ENCODE results near the gene PLOD1. TPM values are rescaled to one million over a fixed set of nuclear protein-coding genes. Genes with fewer than 3 reads are reported as not detected.
A peak's percentile ranks its signal among the peaks of the same experiment; 100 is the strongest.

The PLOD1 gene
- polyA plus RNA-seq, 1 experiment, result 314 TPM

DNA sequence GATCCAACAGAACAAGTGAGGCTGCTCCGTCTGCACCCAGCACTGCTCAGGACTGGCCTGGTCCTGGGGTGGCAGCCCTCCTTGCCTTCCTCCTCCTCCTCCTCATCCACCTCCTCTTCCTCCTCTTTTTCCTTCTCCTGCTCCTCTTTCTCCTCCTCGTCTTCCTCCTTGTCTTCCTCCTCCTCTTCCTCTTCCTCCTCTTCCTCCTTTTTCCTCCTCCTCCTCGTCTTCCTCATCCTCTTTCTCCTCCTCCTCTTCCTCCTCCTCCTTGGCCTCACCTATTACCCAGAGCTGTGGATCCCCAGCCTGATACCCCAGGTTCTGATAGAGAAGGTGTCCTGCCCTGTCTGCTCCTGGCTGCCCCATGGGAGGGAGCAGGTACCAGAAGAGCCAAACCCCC, 29.1 kb downstream of the PLOD1 start:
- TF ChIP-seq, protein P1, sequence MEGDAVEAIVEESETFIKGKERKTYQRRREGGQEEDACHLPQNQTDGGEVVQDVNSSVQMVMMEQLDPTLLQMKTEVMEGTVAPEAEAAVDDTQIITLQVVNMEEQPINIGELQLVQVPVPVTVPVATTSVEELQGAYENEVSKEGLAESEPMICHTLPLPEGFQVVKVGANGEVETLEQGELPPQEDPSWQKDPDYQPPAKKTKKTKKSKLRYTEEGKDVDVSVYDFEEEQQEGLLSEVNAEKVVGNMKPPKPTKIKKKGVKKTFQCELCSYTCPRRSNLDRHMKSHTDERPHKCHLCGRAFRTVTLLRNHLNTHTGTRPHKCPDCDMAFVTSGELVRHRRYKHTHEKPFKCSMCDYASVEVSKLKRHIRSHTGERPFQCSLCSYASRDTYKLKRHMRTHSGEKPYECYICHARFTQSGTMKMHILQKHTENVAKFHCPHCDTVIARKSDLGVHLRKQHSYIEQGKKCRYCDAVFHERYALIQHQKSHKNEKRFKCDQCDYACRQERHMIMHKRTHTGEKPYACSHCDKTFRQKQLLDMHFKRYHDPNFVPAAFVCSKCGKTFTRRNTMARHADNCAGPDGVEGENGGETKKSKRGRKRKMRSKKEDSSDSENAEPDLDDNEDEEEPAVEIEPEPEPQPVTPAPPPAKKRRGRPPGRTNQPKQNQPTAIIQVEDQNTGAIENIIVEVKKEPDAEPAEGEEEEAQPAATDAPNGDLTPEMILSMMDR (IDR thresholded peaks at IDR 0.05; ENCODE audit: low read depth, low read length), result no peak
- H3K27ac ChIP-seq (ENCODE audit: low read depth, low read length), result no peak overlapping the region
- no peak for DNase-seq (ENCODE audit: low read depth, low spot score)
- POLR2A ChIA-PET, result interaction anchor here (1.0 kb wide), 1 partner anchor 54 kb away, joined by 3 read pairs; no protein-coding TSS in a partner anchor
- H3K27me3 ChIP-seq (ENCODE audit: control insufficient read depth, insufficient read depth, low read length), result no peaks in the 10 kb centered on the region
- H3K4me3 ChIP-seq (ENCODE audit: low read depth, low read length), result no peak overlapping the region
- CTCF ChIA-PET, result no interaction called here
- H3K9me3 ChIP-seq (ENCODE audit: control insufficient read depth, insufficient read depth, low read length), result no peaks in the 10 kb centered on the region

DNA sequence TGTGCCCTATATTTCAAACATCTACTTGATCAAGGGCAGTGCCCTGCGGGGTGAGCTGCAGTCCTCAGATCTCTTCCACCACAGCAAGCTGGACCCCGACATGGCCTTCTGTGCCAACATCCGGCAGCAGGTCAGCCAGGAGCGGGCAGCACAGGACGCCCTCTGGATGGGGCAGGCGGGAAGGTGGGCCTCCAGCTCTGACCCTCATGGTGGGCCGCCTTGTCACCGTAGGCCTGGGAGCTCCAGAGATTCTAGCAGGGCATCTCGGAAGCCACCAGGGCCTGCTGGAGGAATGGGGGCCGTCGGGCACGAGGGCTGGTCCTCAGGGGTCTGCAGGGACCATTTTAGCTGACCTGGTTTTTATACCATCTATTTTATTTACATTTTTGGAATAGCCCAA, 30.1 kb downstream of the PLOD1 start:
- DNase-seq (ENCODE audit: low read depth, low spot score), result no peak
- no peak overlapping the region for H3K27ac ChIP-seq (ENCODE audit: low read depth, low read length)
- ChIA-PET POLR2A (no interaction called here), CTCF (no interaction called here)
- TF ChIP-seq, protein P1 (IDR thresholded peaks at IDR 0.05; ENCODE audit: low read depth, low read length), result no peak
- H3K4me3 ChIP-seq (ENCODE audit: low read depth, low read length), result no peak overlapping the region
- H3K9me3 ChIP-seq (ENCODE audit: control insufficient read depth, insufficient read depth, low read length), result no peaks in the 10 kb centered on the region
- H3K27me3 ChIP-seq (ENCODE audit: control insufficient read depth, insufficient read depth, low read length), result no peaks in the 10 kb centered on the region

DNA sequence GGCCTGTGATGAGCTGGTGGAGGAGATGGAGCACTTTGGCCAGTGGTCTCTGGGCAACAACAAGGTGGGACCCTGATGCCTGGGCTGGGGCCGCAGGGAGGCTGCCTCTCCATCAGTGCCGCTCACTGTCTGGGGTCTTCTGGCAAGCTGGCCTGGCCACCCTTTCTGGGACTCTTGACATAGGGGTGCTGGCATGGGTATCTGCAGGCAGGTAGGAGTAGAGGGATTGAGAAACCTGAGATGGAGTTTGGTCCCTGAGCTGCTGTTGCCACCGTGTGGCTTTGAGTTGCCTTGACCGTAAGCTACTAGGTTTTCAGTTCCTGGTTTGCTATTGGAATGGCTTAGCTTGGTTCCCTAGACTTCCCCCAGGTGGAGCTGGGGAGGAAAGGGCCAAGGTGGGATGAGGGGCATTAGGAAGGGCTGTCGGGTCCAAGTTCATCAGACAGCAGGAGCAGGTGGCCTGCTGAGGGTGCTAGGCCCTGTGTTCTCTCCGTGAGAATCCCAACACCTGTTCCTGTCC, 32.6 kb downstream of the PLOD1 start:
- H3K27ac ChIP-seq (ENCODE audit: low read depth, low read length), result no peak overlapping the region
- H3K4me3 ChIP-seq (ENCODE audit: low read depth, low read length), result no peak overlapping the region
- CTCF ChIA-PET, result no interaction called here
- no peaks in the 10 kb centered on the region for H3K27me3 ChIP-seq (ENCODE audit: control insufficient read depth, insufficient read depth, low read length)
- POLR2A ChIA-PET, result interaction anchor here (2.0 kb wide), 1 partner anchor 58 kb away, joined by 11 read pairs; no protein-coding TSS in a partner anchor
- H3K9me3 ChIP-seq (ENCODE audit: control insufficient read depth, insufficient read depth, low read length), result no peaks in the 10 kb centered on the region
- TF ChIP-seq, protein P1 (IDR thresholded peaks at IDR 0.05; ENCODE audit: low read depth, low read length), result peak; percentile 41
- DNase-seq (ENCODE audit: low read depth, low spot score), result no peak

DNA sequence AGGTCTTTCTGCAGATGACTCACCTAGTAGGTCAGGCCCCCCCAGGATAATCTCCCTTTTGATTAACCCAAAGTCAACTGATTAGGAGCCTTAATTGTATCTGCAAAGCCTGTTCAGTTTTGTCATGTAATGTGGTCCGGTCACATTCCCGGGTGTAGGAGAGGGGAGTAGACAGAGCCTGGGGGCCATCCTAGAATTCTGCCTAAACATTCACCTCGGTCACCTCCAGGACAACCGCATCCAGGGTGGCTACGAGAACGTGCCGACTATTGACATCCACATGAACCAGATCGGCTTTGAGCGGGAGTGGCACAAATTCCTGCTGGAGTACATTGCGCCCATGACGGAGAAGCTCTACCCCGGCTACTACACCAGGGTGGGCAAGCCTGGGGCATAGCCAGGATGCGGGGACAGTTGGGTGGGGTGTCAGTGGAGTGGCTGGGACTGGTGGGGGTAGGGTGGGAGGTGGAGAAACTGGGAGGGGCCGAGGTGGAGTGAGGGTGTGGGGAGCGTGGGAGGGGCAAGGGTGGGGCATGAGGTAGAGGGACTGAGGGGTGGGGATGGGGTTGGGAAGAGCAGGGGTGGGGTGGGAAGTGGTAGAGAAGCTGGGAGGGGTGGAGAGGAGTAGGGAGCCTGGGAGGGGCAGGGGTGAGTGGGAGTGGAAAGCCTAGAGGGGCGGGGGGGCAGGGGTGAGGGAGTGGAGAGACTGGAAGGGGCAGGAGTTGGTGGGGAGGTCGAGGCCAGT, 36.1 kb downstream of the PLOD1 start:
- Histone ChIP-seq H3K9me3 (ENCODE audit: control insufficient read depth, insufficient read depth, low read length) (no peaks in the 10 kb centered on the region), H3K27me3 (ENCODE audit: control insufficient read depth, insufficient read depth, low read length) (no peaks in the 10 kb centered on the region), H3K4me3 (ENCODE audit: low read depth, low read length) (no peak overlapping the region), H3K27ac (ENCODE audit: low read depth, low read length) (no peak overlapping the region)
- no peak for DNase-seq (ENCODE audit: low read depth, low spot score)
- POLR2A ChIA-PET, result interaction anchor here (1.4 kb wide), 1 partner anchor 61 kb away, joined by 3 read pairs; no protein-coding TSS in a partner anchor
- CTCF ChIA-PET, result no interaction called here
- TF ChIP-seq, protein P1 (IDR thresholded peaks at IDR 0.05; ENCODE audit: low read depth, low read length), result no peak

DNA sequence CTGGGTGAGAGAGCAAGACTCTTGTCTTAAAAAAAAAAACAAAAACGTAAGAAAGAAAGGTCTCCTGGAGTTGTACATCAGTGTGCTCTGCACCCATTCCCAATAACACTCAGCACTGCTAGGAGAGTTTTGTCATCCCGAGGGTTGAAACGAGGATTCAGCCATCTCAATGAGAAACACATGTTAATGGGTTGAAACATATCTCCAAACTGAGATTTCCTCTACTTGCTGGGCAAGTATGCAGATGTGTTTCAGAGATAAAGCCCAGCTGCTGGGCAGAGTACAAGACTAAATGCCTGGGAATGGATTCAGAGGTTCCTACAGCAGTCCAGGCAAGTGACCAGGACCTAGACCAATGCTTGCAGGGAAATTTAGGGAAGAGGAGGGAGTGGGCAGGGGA, 43.1 kb downstream of the PLOD1 start:
- no peaks in the 10 kb centered on the region; the same call in 1 of the 2 replicates for H3K9me3 ChIP-seq (ENCODE audit: control insufficient read depth, insufficient read depth, low read length)
- ChIA-PET POLR2A (interaction anchor here (0.7 to 1.6 kb wide), 3 partner anchors 68 to 980 kb away, joined by 3 to 5 read pairs (median 4); no protein-coding TSS in a partner anchor), CTCF (interaction anchor here (0.6 to 0.7 kb wide), 2 partner anchors 106 to 232 kb away, joined by 3 read pairs; no protein-coding TSS in a partner anchor)
- H3K27me3 ChIP-seq (ENCODE audit: control insufficient read depth, insufficient read depth, low read length), result no peaks in the 10 kb centered on the region
- no peak overlapping the region for H3K4me3 ChIP-seq (ENCODE audit: low read depth, low read length)
- DNase-seq (ENCODE audit: low read depth, low spot score), result no peak
- H3K27ac ChIP-seq (ENCODE audit: low read depth, low read length), result no peak overlapping the region
- TF ChIP-seq, protein P1 (IDR thresholded peaks at IDR 0.05; ENCODE audit: low read depth, low read length), result no peak

All from AG04450 (cell line).